Liver (tissue), 9 donors: Measurements from ENCODE around the gene TWF1. TPM values are rescaled to one million over a fixed set of nuclear protein-coding genes. Genes with fewer than 3 reads are reported as not detected.

Experiments
- DNase-seq: peaks from one replicate; pipeline ENCODE4 v3.0.0-alpha.2; 2017; ENCODE audit warnings: low spot score
- H3K27ac ChIP-seq, 2 donors: one replicate each; pipeline ENCODE4 v1.7.0; 2013; ENCODE audit warnings: inconsistent platforms in 2 of 2, low read length in 2 of 2, control low read depth in 1 of 2, low read depth in 1 of 2, mild to moderate bottlenecking in 1 of 2
- H3K27me3 ChIP-seq, 4 donors: one replicate each; pipeline versions ENCODE4 v1.6.1 to v1.7.0; 2013; ENCODE audit warnings: low read length in 3 of 4, inconsistent platforms in 1 of 4, mild to moderate bottlenecking in 1 of 4, moderate library complexity in 1 of 4; ENCODE audit not compliant: control insufficient read depth in 4 of 4, insufficient read depth in 4 of 4
- H3K36me3 ChIP-seq, 4 donors: one replicate each; pipeline versions ENCODE4 v1.6.1 to v1.7.0; 2013; ENCODE audit warnings: low read length in 3 of 4, mild to moderate bottlenecking in 3 of 4, low read depth in 1 of 4, moderate library complexity in 1 of 4; ENCODE audit not compliant: control insufficient read depth in 4 of 4, insufficient read depth in 3 of 4
- H3K4me1 ChIP-seq, 4 donors: one replicate each; pipeline versions ENCODE4 v1.6.1 to v1.7.0; 2013; ENCODE audit warnings: low read length in 3 of 4, mild to moderate bottlenecking in 3 of 4, moderate library complexity in 1 of 4; ENCODE audit not compliant: control insufficient read depth in 4 of 4, insufficient read depth in 4 of 4
- H3K4me3 ChIP-seq, 3 donors: one replicate each; pipeline versions ENCODE4 v1.6.1 to v1.7.0; 2013; ENCODE audit warnings: low read length in 3 of 3, control low read depth in 1 of 3, low read depth in 1 of 3, mild to moderate bottlenecking in 1 of 3
- H3K9ac ChIP-seq, 2 donors: one replicate each; pipeline ENCODE4 v1.7.0; 2013; ENCODE audit warnings: low read length in 2 of 2, mild to moderate bottlenecking in 2 of 2, moderate library complexity in 2 of 2, control low read depth in 1 of 2, low read depth in 1 of 2
- H3K9me3 ChIP-seq, 4 donors: one replicate each; pipeline versions ENCODE4 v1.6.1 to v1.7.0; 2013; ENCODE audit warnings: low read length in 3 of 4; ENCODE audit not compliant: control insufficient read depth in 4 of 4
- ATF3 ChIP-seq: IDR thresholded peaks from 2 replicates; pipeline ENCODE4 v1.6.1; 2016; ENCODE audit warnings: antibody characterized with exemption
- CTCF ChIP-seq: fragments of 150-350 bp; IDR thresholded peaks from 2 replicates; pipeline ENCODE4 v1.5.1; 2017; ENCODE audit warnings: improper control_type of control experiment, low read depth, low read length; ENCODE audit not compliant: missing input control
- EGR1 ChIP-seq, 2 donors: IDR thresholded peaks; 2 replicates each; pipeline ENCODE4 v1.6.1; 2016 to 2018; ENCODE audit warnings: antibody characterized with exemption in 2 of 2, low read depth in 2 of 2
- FOXA1 ChIP-seq: IDR thresholded peaks from 2 replicates; pipeline ENCODE4 v1.6.1; 2016; ENCODE audit warnings: antibody characterized with exemption
- FOXA2 ChIP-seq: IDR thresholded peaks from 2 replicates; pipeline ENCODE4 v1.6.1; 2016; ENCODE audit warnings: antibody characterized with exemption
- GABPA ChIP-seq, 2 donors: IDR thresholded peaks in 1 of 2; conservative IDR thresholded peaks in 1 of 2; 2 replicates each; pipeline ENCODE4 v1.6.1; 2016; ENCODE audit warnings: antibody characterized with exemption in 2 of 2, mild to moderate bottlenecking in 1 of 2, moderate library complexity in 1 of 2
- HNF4A ChIP-seq, 2 donors: conservative IDR thresholded peaks; 2 replicates each; pipeline ENCODE4 v1.6.1; 2016; ENCODE audit warnings: antibody characterized with exemption in 2 of 2, mild to moderate bottlenecking in 2 of 2
- HNF4G ChIP-seq: IDR thresholded peaks from 2 replicates; pipeline ENCODE4 v1.6.1; 2016; ENCODE audit warnings: antibody characterized with exemption
- JUND ChIP-seq, 2 donors: IDR thresholded peaks; 2 replicates each; pipeline ENCODE4 v1.6.1; 2016; ENCODE audit warnings: antibody characterized with exemption in 2 of 2
- NR2F2 ChIP-seq: IDR thresholded peaks from 2 replicates; pipeline ENCODE4 v1.6.1; 2016; ENCODE audit warnings: antibody characterized with exemption
- RAD21 ChIP-seq, 2 donors: IDR thresholded peaks; 2 replicates each; pipeline ENCODE4 v1.6.1; 2016; ENCODE audit warnings: antibody characterized with exemption in 2 of 2, mild to moderate bottlenecking in 2 of 2
- REST ChIP-seq: IDR thresholded peaks from 2 replicates; pipeline ENCODE4 v1.6.1; 2016; ENCODE audit warnings: antibody characterized with exemption, mild to moderate bottlenecking
- RXRA ChIP-seq, 2 donors: IDR thresholded peaks; 2 replicates each; pipeline ENCODE4 v1.6.1; 2017 to 2018; ENCODE audit warnings: antibody characterized with exemption in 2 of 2, mild to moderate bottlenecking in 1 of 2
- SP1 ChIP-seq: IDR thresholded peaks from 2 replicates; pipeline ENCODE4 v1.6.1; 2018; ENCODE audit warnings: antibody characterized with exemption, mild to moderate bottlenecking
- TAF1 ChIP-seq: conservative IDR thresholded peaks from 2 replicates; pipeline ENCODE4 v1.6.1; 2016; ENCODE audit warnings: antibody characterized with exemption, mild to moderate bottlenecking
- ZBTB33 ChIP-seq: IDR thresholded peaks from 2 replicates; pipeline ENCODE4 v1.6.1; 2016; ENCODE audit warnings: antibody characterized with exemption
- WGBS: extraction: QIAGEN DNeasy Blood & Tissue Kit; methylation state at CpG from one replicate; pipeline ENCODE4 v1.1.7; 2013; 5-methylcytosine and 5-hydroxymethylcytosine counted together
- polyA plus RNA-seq, 2 donors: library from polyadenylated mRNA; stranded (reverse) in 1 of 2; unstranded in 1 of 2; fragments of 200-250 nt in 1 of 2; fragments of >200 nt in 1 of 2; fragmentation: Nextera tagmentation in 1 of 2; extraction: Ambion mirVana in 1 of 2; gene quantifications; one replicate each; pipeline versions ENCODE4 v1.2.1 to v1.2.3, GENCODE V29; 2013 to 2015
- total RNA-seq, 2 donors: library from RNA; depleted of rRNA; stranded (reverse); fragments of >200 nt; gene quantifications; one replicate each; pipeline ENCODE4 v1.2.3, GENCODE V29; 2014
- donor health status: healthy.
- donor health status: healthy.
- donor health status: healthy.
- donor health status: healthy.
- donor health status: healthy.

The TWF1 gene
- total and polyA plus RNA-seq, 4 donors = 25.6 to 32.5 (median 31.0) TPM

- TF ChIP-seq SP1 (no peak), RAD21 (IDR thresholded peaks at IDR 0.05) (no peak), HNF4A (conservative IDR thresholded peaks at IDR 0.05) (no peak), FOXA1 (no peak), NR2F2 (no peak), ATF3 (no peak)
Observed at GRCh38 chr12:43835264-43835655, 29.1 kb upstream of the TWF1 start.

GRCh38 chr12:43832463-43833168, 26.5 kb upstream of the TWF1 start:
- DNase-seq = no peak
- TF ChIP-seq FOXA2 = no peak
- TF ChIP-seq NR2F2 = no peak
- TF ChIP-seq RXRA (IDR thresholded peaks at IDR 0.05) = no peak
- TF ChIP-seq EGR1 (IDR thresholded peaks at IDR 0.05; ENCODE audit: low read depth in 2 of 2) = no peak
- TF ChIP-seq TAF1 = no peak
- TF ChIP-seq GABPA (IDR thresholded peaks at IDR 0.05 in 1 of 2, conservative IDR thresholded peaks at IDR 0.05 in 1 of 2) = no peak
- TF ChIP-seq JUND (IDR thresholded peaks at IDR 0.05) = no peak
- no peak for TF ChIP-seq HNF4G
- no peak for TF ChIP-seq FOXA1
- TF ChIP-seq SP1 = no peak
- TF ChIP-seq ZBTB33 = no peak
- no peak for TF ChIP-seq CTCF
- no peak for TF ChIP-seq ATF3
- TF ChIP-seq REST = no peak
- TF ChIP-seq RAD21 (IDR thresholded peaks at IDR 0.05) = no peak
- no peak overlapping the region for H3K27ac ChIP-seq
- H3K9ac ChIP-seq = no peak overlapping the region
- WGBS = 74% methylated on average over 4 of the region's 4 CpGs
- no peak overlapping the region for H3K4me3 ChIP-seq
- peaks cover 3 to 13% (median 7%) of the 10 kb centered on the region in 4 donors for H3K4me1 ChIP-seq
- no peaks in the 10 kb centered on the region for H3K9me3 ChIP-seq
- no peaks in the 10 kb centered on the region for H3K36me3 ChIP-seq
- H3K27me3 ChIP-seq = no peaks in the 10 kb centered on the region

More at GRCh38 chr12:43835264-43835655, 29.1 kb upstream of the TWF1 start:
- Histone ChIP-seq H3K36me3 (no peaks in the 10 kb centered on the region), H3K27ac (peak overlapping the region; percentile 88 to 91), H3K4me1 (peaks cover 3 to 13% (median 7%) of the 10 kb centered on the region in 4 donors), H3K27me3 (no peaks in the 10 kb centered on the region), H3K9me3 (no peaks in the 10 kb centered on the region), H3K4me3 (peak overlapping the region; percentile 59 to 94 (median 72)), H3K9ac (peak overlapping the region; percentile 4 to 13)
- no peak for DNase-seq
- 45% methylated on average over 6 of the region's 6 CpGs for WGBS
